ENCODE measurements around the gene HEATR9.

The HEATR9 gene

DNA sequence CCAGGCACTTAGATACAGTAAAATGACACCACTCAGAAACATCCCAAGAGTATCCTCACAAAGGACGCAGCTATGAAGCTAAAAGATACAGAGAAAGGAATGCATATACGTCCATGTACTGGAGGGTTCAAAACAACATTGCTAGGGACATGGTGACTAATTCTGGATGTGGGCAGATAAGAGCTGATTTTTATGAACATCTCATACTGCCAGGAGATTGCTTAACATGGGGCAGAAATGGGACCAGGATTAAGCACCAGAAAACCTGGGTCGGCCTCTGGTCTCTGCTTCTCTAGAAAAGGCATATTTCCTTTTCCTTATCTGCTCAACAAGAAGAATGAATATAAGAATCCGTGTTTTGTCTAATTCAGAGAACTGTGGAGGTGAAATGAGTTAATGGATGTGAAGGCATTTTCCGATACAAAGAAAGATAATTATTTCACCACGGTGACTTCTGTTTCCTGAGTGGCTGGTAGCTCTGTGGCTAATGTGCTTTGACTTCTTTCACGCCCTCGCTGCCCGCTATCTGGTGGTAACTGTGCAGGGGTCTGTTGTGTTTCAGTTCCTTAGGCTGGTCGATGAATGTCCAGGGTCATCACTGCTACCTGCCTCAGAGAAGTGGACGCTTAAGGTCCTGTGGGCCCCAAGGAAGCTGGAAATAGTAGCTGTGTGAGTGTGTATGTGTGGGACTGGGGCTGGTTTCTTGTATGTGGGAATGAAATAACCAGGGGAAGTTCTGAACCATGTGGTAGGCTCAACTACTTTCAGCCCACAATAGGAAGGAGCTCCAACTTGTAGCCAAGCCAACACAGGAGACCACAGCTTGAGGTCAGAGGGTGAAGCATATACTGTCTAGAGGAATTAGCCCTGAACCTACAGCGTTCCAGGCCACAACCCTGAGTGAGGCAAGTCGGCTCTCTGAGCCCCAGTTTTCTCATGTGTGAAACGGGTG lies 27.2 kb upstream of the HEATR9 start:
- no peak for DNase-seq (ENCODE audit: low read depth)

GRCh38 chr17:35894206-35894605 lies 25.5 kb upstream of the HEATR9 start:
- no peak for DNase-seq (ENCODE audit: low read depth)

DNA sequence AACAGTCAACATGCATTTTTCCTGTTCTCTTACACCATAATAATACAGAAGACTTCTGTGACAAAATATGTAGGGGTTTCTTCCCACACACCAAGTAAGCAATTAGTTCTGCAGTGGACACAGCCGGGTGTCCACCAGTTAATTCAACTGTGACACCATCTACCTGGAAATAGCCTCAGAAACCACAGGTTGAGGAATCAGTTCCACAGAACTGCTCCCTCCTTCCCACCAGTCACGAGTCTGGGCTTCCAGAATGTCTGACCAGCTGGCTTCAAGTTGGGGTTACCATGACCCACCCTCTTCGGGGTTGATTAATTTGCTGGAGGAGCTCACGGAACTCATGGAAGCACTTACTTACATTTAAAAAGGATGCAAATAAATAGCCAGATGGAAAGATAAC lies 25.1 kb upstream of the HEATR9 start:
- no peak for DNase-seq (ENCODE audit: low read depth)

- DNase-seq (ENCODE audit: low read depth), result no peak
These were observed 23.7 kb upstream of the HEATR9 start for GRCh38 chr17:35892091-35893035.

DNA sequence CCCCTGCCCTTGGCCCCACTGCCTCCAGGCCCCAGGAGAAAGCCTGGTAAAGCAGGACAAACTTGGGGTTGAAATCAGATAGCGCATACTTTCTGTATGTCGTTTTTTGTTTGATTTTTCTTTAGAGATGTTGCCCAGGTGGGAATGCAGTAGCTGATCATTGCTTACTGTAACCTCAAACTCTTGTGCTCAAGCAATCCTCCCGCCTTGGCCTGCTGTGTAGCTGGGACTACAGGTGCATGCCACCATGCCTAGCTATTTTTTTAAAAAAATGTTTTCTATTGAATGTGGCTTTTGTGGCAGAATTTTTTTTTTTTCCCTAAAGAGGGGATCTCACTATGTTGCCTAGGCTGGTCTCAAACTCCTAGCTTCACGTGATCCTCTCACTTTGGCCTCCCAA lies 22.6 kb upstream of the HEATR9 start:
- DNase-seq (ENCODE audit: low read depth), result no peak

DNA sequence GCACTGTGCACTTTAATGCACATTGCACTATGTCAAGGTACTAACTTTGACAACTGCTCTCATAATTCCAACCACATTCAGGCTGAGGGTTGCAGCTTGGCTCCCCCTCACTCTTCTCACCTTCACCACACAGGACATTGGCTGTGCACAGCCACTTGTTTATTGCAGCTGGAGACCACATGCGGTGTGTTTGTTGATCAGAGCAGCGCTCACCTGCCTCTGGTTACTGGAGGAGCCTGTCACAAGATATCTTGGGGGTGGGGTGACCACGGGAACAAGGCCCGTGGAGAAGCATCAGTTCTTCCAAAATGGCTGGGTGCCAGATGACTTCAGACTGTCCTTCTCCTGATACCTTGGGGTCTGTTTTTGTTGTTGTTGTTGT lies 22.1 kb upstream of the HEATR9 start:
- DNase-seq (ENCODE audit: low read depth), result no peak

GRCh38 chr17:35889818-35890773 lies 21.4 kb upstream of the HEATR9 start:
- no peak for DNase-seq (ENCODE audit: low read depth)

- DNase-seq (ENCODE audit: low read depth), result no peak
These were observed 20.6 kb upstream of the HEATR9 start for GRCh38 chr17:35889241-35889640.

DNA sequence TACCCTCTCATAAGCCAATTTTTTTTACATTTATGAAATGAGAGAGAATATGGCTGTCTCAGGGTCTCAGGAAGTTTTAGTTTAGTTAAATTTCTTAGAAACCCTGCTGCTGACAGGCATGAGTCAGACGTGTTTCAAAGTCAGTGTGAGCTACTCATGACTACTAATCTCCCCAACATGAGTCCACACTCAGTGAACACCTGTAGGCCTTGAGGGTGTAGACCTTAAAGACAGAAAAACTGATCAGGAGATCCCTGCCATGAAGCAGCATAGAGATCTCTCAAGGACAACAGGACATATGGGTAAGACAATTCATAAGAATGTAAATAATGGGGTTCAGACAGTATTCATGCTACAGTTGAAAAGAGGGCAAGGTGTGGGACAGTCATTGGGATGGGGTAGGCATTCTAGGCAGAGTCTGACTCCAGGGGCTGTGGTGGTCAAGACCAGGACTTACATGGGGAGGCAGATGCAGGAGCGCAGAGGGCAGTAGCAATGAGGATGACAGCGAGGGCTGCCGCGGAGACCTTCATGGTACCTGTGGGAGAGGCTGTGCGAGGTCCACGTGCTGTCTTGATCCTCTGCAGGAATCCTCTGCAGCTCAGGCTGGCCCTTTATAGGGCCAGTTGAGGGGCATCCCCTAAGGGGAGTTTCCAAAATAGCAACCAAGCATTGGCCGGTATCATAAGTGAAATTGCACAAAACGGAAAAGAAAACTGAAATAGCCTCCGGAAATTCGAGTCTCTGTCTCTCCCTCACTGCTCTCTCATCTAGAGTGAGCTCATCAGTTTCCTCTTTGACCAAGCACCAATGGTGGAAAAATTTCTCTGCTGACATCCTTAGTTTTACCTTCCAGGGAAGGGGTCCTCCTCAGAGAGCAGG lies 11.3 kb upstream of the HEATR9 start, which contains the start of gene CCL5:
Gene CCL5 (minus strand): TSS at position 588 of the 882 bp plus-strand sequence.
- DNase-seq (ENCODE audit: low read depth), result no peak

DNA sequence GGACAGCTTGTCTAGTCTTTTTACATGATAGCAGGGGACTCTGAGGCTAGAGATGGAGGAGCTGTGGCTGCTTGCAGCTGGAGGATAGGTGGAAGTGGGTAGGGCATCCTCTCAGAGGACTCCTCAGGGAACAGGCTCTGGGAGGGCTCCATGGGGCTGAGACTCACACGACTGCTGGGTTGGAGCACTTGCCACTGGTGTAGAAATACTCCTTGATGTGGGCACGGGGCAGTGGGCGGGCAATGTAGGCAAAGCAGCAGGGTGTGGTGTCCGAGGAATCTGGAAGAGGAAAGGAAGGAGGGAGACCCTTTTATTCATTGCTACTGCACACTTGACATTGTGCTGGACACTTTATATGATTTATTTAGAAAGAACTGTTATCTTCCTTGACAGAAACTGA lies 9.7 kb upstream of the HEATR9 start:
- DNase-seq (ENCODE audit: low read depth), result no peak

- no peak for DNase-seq (ENCODE audit: low read depth)
These were observed 8.8 kb upstream of the HEATR9 start for GRCh38 chr17:35877345-35878029.

- DNase-seq (ENCODE audit: low read depth), result no peak
These were observed 7.8 kb upstream of the HEATR9 start for GRCh38 chr17:35876534-35876933.

- no peak for DNase-seq (ENCODE audit: low read depth)
These were observed 7.1 kb upstream of the HEATR9 start for GRCh38 chr17:35875800-35876139.

DNA sequence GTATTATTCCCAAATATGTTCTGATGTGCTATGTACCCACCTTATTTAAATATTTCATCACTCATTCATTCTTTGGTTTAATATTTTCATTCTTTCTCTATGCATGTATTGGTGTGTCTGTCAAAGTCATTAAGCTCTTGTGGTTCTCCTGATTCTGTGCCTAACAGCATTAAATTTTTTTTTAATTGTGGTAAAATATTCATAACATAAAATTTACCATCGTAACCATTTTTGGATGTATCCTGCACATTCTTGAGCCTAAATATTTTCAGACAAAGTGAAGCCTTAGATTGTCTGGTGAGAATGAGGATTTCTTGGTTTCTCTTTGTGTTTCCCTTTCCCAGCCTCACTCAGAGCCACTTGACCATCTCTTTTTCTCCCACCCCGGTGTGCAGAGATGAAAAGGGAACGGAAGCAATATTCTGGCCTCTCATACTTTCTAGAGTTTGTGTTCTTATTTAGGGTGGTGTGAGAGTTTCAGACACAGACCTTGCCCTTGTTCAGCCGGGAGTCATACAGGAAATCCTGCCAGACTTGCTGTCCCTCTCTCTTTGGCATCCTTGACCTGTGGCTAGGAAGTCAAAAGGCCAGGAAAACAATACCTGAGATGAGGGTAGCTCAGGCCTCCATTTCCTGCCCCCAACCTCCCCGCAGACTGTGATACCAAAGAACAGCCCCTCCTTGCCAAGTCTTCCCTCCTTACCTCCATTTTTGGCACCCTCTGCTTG lies 6.5 kb upstream of the HEATR9 start:
- DNase-seq (ENCODE audit: low read depth), result no peak

GRCh38 chr17:35872196-35872980 lies 3.7 kb upstream of the HEATR9 start:
- no peak for DNase-seq (ENCODE audit: low read depth)

GRCh38 chr17:35870906-35871819 lies 2.5 kb upstream of the HEATR9 start:
- no peak for DNase-seq (ENCODE audit: low read depth)

- no peak for DNase-seq (ENCODE audit: low read depth)
These were observed 1.1 kb downstream of the HEATR9 start for GRCh38 chr17:35867574-35867973.
